Fibroblast of upper back skin (primary cell): ENCODE data around the gene SRRM2.

ENCODE experiments used
- DNase-seq: peaks from one replicate; pipeline ENCODE4 v3.0.0-alpha.2; 2013

The SRRM2 gene

DNA sequence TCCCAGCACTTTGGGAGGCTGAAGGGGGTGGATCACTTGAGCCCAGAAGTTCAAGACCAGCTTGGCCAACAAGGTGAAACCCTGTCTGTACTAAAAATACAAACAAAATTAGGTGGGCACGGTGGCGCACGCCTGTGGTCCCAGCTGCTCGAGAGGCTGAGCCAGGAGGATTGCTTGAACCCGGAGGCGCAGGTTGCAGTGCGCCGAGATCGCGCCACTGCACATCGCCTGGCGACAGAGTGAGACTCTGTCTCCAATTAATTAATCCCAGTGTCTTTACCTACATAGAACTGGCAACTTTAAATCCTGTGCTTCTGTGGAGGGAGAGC, 26.2 kb downstream of the SRRM2 start:
- DNase-seq = no peak

DNA sequence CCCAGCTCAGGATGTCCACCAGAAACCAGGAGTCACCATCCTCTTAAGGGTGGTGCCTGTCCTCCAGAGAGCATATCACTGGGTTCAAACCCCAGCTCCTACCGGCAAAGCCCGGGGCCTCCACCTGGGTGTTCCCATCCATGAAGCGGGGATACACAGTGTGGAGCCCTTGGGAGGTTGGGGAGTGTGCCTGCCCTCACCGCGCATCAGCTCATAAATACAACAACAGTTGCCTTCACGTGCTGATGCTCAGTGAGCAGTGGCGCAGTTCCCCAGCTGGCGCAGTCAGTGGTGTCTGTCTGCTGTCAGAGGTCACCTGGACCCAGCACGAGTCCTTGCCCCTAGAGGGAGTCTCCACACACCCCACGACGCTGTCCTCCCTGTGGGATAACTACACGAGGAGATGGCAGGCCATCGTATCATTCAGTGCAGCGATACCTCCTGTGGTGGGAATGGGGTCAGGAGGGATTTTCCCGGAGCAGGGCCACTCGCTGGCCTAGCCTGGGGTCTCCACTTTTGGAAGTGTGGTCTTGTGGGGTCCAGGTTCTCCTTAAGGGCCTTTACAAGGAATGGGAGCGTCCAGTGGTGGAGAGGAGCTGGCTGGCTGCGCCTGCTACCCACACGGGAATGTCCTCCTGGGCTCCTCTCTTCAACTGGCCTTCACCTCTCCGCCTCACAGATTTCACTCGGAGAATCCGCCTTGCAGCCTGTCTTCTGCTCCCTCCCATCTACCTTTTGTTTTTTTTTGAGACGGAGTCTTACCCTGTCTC, 26.9 kb downstream of the SRRM2 start:
- no peak for DNase-seq

DNA sequence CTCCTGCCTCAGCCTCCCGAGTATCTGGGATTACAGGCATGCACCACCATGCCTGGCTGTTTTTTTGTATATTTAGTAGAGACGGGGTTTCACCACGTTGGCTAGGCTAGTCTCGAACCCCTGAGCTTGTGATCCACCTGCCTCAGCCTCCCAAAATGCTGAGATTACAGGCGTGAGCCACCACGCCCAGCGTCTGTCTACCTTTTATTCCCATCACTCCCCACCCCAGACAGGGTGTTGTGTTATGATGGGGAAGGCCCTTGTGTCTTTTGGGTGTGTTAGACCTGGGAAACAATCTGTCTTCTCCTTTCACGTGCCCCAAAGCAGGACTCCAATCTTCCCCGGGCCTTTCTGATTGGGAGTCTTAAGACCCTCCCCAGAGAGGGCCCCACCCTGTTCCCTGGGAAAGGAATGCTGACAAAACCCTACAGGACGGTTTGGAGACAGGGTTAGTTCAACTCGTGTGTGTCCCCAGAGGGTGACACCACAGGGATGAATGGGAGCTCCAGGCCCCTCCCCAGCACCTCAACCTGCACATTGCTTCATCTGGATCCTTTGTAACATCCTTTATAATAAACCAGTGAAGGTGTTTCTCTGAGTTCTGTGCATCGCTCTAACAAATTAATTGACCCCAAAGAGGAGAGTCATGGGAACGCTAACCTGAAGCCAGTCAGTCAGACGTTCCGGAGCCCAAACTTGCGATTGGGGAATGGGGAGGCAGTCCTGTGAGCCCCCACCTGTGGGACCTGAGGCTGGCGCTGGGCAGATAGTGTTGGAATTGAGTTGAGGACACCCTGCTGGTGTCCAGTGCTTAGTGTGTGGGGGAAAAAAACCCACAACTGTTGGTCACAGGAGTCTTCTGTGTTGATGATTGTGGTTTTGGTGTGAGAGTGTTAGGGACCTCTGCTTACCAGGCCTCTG, 27.8 kb downstream of the SRRM2 start:
- DNase-seq = no peak

DNA sequence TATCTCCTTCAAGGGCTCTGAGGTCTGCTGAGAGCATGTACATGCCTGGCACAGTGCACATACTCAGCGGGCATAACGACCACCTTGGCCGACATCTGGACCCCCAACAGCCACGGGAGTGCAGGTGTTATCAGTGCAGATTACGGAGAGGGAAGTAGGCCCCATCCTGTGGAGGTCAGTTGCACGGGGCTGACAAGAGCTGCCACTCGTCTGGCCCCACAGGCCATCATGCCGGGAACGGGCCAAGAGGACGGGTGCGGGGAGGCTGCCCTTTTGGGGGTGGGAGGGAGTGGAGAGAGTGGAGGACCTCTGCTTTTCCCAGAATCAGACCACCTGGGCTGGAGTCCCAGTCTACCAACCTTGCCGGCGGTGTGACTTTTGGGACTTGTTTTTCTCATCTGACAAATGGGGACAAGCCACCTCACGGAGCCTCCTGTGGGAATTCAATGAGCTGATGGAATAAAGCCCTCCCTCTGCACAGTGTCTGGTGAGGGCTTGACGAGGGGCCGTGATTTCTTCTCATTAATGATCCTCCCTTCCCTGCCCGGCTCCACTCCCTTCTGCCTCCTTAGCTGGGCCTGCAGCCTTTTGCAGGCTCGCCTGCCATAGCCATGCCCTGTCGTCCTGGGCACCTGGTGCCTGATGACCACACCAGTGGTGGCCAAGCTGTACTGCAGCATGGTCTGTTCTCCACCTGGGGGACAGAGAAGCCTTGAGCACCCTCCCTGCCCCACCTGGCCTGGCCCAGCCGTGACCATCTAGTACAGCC, 30.3 kb downstream of the SRRM2 start:
- no peak for DNase-seq

DNA sequence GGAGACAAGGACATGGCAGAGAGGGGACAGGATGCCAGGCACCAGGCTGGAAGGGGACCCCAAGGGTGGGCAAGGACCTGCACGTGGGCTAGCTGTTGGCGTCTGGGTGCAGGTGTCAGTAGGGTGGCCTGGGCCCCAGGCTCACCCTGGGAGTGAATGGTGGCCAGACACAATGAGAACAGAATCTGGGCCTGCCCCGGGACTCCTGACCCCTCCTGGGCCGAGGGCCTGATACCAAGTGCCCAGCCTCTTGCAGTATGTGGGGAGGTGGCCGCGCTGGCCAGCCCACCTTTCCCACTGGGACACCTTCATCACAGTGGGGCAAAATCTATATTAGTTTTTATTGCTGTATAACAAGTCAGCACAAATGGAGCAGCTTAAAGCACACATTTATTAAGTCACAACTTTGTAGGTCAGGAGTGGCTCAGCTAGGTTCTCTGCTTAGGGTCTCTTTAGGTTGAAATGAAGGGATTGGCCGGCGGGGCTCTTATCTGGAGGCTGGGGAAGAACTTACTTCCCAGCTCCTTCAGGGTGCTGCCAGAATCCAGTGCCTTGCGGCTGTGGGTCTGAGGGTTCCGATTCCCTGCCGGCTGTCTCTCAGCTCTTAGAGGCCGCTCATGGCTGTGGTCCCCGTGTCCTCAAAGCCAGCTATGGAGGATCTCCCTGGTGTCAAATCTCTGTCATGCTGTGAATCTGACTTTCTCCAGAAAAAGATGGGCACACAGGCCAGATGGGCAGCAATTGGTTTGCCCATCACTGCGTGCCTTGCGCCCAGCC, 31.3 kb downstream of the SRRM2 start:
- no peak for DNase-seq

DNA sequence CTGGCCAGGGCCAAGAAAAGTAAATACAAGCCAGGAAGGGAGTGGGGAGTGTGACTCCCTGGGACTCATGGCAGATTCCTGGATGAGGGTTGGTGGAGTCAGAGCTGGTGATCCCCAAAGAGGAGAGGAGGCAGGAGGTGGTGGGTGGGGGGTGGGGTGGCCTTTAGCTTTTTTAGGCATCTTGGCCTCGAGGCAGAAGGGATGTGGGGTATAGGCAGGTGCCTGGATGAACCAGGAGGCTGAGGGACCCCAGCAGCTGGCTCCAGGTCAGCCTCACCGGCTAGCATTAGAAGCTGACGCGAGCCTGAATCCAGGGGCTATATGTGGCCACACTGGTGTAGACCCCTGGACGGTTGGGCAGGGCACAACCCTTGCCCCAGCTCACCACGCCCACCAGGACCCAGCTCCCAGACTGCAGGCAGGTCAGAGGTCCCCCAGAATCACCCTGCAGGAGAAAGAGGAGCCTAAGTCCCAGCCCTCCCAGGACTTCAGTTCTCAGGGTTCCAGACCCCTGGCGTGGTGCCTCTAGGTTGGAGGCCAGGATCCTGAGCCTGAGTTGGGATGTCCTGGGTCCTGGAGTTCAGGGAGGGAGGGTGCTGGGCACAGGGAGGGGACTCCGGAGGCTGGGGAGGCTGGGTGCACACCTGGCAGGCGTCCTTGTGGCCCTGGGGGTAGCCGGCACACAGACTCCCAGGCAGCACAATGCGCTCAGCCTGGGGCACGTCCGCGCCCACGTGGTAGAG, 32.1 kb downstream of the SRRM2 start:
- DNase-seq = no peak

DNA sequence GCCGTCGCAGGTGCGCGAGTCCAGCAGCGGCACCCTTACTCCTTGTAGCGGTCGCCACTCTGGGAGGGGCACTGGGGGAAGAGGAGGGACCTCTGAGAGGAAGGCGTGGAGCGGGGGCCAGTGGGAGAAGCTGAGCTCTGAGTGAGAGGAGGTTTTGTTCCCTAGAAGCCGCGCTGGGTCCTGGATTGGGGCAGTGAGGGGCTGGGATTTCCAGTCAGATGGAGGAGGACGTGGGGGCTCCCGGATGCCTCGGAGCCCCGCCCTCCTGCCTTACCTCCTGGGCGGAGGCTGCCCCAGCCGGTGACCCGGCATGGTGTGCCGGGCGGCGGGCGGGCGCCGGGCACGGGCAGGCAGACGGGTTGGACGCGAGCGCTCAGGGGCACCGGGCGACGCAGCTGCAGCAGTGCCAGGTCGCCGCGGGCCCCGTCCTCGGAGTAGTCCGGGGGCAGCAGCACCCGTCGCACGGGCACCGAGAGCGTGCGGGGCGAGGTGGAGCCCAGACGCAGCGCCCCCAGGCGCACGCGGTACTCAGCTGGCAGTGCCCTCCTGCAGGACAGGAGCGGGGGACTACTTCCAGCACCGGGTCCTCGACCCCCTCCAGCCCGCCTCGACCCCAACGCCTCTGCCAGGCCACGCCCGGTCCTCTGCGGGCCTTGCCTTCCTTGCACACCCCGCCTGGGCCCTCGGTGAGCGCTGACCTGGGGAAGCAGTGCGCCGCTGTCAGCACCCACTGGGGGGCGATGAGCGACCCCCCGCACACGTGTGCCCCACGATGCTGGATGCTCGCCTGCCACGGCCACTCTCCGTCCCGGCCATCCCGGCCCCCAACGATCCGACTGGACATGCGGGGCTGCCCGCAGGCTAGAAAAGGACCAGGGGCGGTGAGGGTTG, 32.9 kb downstream of the SRRM2 start:
- no peak for DNase-seq

DNA sequence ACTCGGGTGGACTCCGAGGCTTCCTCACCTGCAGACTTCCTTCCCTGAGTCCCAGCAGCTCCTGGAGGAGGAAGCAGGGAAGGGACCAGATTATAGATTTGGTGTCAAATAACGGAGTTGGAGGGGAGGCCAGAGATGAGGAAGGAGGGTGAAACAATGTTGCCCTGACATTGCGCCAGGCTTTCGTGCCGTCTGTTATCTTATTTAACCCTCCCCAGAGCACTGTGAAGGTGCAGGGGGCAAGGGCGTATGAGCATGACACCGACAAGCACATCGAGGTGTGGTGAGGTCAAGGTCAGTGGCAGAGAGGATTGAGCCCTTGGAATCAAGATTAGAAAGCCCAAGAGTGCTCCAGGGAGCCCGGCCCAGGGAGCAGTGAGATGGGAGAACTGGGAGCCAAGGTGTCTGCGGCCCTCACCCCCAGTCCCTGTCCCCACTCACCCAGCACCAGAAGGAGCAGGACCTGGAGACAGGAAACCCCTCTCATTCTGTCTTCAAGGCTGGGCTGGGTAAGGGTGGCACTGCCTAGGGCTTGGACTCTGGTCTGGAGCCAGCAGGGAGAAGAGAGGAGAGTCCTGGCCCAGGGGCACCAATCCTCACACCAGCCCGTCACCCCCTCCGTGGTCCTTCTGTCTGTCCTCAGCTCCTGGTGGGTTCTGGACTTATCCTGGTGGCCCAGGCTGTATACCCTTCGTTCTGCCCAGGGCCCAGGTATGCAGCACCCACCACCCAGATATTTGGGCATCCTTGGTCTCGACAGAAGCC, 33.8 kb downstream of the SRRM2 start:
- no peak for DNase-seq

DNA sequence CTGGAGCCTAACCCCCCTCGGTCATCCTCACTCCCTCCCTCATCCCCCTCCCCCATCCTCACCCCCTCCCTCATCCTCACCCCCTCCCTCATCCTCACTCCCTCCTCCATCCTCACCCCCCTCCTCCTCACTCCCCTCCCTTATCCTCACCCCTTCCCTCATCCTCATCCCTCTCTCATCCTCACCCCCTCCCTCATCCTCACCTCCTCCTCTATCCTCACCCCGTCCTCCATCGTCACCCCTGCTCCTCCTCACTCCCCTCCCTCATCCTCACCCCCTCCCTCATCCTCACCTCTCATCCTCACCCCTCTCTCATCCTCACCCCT, 34.4 kb downstream of the SRRM2 start:
- DNase-seq = no peak

DNA sequence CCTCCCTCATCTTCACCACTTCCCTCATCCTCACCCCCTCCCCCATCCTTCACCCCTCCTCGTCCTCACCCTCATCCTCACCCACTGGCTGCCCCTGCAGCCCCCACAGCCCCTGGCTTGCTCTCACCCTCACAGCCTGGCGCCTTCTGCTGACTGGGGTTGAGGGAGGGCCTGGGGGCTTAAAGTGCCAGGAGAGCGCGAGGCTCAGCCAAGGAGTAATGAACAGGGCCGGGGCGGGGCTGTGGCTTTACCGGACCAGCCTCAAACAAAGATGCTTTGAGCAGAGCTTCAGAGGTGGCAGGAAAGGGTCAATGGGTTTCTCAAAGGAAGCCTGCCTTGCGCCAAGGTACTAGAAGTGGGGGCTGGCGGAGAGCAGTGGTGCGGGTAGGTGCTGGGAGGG, 35.0 kb downstream of the SRRM2 start, which contains the start of gene PRSS33:
Gene PRSS33 (minus strand): TSS at position 155 of the 400 bp plus-strand sequence. CDS start 1,013 bp downstream, outside the sequence.
- DNase-seq = no peak

DNA sequence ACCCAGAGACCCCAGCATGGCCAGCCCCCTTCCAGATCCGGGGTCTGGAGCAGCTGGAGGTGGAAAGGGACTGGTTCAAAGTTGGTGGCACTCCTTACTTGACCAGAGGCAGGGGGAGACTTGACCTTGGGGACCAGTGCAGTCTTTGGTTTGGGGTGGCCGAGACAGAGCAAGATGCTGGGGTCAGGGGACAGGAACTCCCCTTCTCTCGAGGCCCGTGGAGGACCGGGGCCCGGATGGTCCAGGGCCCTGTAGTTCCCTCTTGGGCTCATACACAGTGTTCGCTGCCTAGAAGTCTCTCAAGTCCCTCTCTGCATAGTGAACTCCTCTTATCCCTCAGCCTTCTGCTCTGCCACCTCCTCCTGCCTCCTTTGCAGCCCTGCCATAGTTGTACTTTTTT, 35.5 kb downstream of the SRRM2 start:
- DNase-seq = no peak

DNA sequence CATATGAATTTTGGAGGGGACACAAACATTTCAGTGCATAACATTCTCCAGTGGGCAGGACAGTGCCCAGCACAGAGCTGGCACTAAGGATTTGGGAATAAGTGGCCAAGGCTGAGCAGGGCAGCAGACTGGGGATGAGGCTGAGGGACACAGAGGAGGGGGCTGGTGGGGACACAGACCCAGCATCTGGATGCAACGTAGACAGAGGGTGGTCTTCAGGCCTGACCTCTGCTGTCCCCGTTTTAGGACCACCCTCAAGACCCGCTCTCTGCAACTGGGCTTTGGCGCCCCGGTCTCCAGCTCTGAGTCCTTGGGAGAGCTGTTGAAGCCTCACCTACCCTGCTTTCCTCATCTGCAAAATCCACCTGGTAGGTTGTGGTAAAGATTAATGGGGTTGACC, 38.2 kb downstream of the SRRM2 start:
- DNase-seq = no peak

DNA sequence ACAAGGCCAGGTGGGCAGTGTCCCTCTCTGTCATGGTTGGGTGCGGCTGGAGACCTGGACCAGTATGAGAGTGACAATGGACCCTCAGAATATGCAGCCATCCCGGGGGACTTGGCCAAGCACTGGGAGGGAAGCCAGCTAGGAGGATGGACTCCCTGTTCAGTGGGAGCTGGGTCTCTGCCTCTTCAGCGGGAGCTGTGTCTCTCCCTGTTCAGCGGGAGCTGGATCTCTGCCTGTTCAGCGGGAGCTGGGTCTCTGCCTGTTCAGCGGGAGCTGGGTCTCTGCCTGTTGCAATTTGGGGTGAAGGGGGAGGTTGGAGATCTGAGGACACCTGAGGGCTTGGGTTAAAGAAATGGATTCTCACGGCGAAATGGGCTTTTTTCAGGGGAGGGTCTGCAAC, 38.7 kb downstream of the SRRM2 start:
- DNase-seq = no peak

DNA sequence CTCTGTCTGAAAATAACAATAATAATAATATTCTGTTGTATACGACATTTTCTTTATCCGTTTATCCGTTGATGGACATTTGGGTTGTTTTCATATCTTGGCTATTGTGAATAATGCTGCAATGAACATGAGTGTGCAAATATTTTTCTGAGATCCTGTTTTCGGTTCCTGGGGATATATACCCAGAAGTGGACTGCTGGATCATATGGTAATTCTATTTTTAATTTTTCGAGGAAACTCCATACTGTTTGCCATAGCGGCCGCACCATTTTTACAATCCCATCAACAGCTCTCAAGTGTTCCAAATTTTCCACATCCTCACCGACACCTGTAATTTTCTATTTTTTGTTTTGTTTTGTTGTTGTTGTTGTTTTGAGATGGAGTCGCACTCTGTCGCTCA, 40.5 kb downstream of the SRRM2 start:
- no peak for DNase-seq

DNA sequence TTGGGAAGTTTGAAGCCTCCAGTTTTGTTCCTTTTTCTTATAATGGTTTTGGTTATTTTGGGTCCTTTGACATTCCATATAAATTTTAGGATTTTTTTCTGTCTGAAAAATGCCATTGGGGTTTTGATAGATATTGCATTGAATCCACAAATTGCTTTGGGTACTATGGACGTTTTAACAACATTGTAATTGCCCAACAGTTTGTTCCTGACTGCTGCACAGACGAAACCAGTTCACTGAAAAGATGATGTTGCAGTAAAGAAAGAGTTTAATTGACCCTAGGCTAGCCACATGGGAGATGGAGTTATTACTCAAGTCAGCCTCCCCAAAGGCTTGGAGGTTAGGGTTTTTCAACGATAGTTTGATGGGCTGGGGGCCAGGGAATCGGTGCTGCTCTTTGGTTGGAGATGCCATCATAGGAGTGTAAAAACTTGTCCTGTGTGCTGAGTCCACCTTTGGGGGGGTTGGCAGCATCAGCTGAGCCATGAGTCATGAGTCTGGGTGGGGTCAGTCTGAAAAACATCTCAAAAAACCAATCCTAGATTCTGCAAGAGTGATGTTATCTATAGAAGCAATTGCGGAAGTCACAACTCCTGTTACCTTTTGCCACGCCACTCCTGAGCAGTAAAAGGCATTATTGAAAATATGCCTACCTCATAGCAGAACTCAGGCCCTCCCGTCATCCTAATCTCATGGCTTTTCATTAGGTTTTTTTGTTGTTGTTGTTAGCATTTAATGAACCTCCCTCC, 43.1 kb downstream of the SRRM2 start:
- DNase-seq = no peak

DNA sequence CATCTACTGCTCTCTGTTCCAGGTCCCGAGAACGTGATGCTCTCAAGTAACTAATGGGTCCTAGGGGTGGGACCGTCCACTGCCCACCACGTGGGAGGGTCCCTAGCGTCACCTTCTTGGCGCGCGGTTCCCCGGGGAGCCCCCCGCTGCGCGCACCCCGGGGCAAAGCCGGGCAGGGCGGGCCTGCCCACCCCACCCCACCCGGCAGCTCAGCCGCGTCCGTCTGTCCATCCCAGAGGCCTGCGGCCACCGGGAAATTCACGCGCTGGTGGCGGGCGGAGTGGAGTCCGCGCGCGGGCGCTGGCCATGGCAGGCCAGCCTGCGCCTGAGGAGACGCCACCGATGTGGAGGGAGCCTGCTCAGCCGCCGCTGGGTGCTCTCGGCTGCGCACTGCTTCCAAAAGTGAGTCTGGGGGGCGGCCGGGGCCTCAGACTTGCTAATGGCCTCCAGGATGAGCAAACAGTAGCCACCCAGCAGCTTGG, 46.3 kb downstream of the SRRM2 start:
- DNase-seq = no peak

DNA sequence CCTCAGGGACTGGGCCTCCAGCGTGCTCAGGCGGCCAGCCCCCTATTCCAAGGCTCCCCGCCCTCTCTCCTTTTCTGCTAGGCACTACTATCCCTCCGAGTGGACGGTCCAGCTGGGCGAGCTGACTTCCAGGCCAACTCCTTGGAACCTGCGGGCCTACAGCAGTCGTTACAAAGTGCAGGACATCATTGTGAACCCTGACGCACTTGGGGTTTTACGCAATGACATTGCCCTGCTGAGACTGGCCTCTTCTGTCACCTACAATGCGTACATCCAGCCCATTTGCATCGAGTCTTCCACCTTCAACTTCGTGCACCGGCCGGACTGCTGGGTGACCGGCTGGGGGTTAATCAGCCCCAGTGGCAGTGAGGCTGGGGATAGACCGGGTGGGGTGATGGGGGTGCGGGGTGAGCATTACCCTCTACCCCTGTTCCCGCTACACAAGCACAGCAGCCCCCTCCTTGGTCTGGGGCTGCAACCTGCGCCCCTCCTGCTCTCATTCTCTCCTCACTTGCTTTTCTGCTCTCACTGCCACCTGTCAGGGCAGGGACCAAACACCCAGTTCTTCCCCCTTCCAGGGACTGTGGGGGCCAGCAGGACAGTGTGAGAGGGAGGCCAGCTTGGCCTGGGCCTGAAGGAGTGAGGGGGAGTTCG, 46.9 kb downstream of the SRRM2 start:
- DNase-seq = no peak

DNA sequence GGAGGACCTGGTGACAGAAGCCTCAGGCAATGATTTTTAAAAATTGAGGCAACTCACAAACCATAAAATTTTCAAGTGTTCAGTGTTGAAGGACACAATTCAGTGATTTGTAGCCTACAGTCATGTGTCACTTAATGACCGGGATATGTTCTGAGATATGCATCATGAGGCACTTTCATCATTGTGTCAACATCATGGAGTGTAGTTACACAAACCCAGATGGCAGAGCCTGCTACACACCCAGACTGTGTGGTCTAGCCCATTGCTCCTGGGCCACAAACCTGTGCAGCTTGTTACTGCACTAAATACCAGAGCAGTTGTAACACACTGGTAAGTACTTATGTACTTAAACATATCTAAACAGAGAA, 47.4 kb downstream of the SRRM2 start:
- DNase-seq = no peak
